VCaP (cell line): Measurements from ENCODE around the gene MYBBP1A.

Experiments
- H3K27ac ChIP-seq: fragments of 450-650 bp; 2 replicates; pipeline ENCODE4 v1.5.1; 2017
- CTCF ChIP-seq: fragments of 450-650 bp; conservative IDR thresholded peaks from 2 replicates; pipeline ENCODE4 v1.5.1; 2017; ENCODE audit warnings: mild to moderate bottlenecking, moderate library complexity

The MYBBP1A gene

GRCh38 chr17:4531988-4532736 lies 23.0 kb downstream of the MYBBP1A start:
- no peak for TF ChIP-seq CTCF
- no peak overlapping the region for H3K27ac ChIP-seq

GRCh38 chr17:4530799-4531730 lies 24.1 kb downstream of the MYBBP1A start:
- TF ChIP-seq CTCF = no peak
- no peak overlapping the region for H3K27ac ChIP-seq

GRCh38 chr17:4529533-4530152 lies 25.5 kb downstream of the MYBBP1A start:
- no peak for TF ChIP-seq CTCF
- H3K27ac ChIP-seq = no peak overlapping the region

- TF ChIP-seq CTCF = no peak
- no peak overlapping the region for H3K27ac ChIP-seq
These were observed 27.5 kb downstream of the MYBBP1A start for GRCh38 chr17:4527566-4528125.

GRCh38 chr17:4527134-4527533 lies 28.1 kb downstream of the MYBBP1A start:
- TF ChIP-seq CTCF = no peak
- no peak overlapping the region for H3K27ac ChIP-seq

- no peak for TF ChIP-seq CTCF
- no peak overlapping the region for H3K27ac ChIP-seq
These were observed 29.3 kb downstream of the MYBBP1A start for GRCh38 chr17:4525691-4526397.
